GM21825 (cell line): ENCODE data around the gene RNF217.
"Not testable (repeated sequence)": the region's sequence is repeated elsewhere in the genome, so short reads cannot be mapped to it uniquely, and the experiment has no call there.

Source experiments
- ATAC-seq: cut with Tn5 transposase; IDR thresholded peaks from one replicate; pipeline ENCODE4 v1.9.1; 2021; ENCODE audit warnings: mild to moderate bottlenecking, moderate library complexity; ENCODE audit not compliant: unreplicated experiment

RNF217 gene

DNA sequence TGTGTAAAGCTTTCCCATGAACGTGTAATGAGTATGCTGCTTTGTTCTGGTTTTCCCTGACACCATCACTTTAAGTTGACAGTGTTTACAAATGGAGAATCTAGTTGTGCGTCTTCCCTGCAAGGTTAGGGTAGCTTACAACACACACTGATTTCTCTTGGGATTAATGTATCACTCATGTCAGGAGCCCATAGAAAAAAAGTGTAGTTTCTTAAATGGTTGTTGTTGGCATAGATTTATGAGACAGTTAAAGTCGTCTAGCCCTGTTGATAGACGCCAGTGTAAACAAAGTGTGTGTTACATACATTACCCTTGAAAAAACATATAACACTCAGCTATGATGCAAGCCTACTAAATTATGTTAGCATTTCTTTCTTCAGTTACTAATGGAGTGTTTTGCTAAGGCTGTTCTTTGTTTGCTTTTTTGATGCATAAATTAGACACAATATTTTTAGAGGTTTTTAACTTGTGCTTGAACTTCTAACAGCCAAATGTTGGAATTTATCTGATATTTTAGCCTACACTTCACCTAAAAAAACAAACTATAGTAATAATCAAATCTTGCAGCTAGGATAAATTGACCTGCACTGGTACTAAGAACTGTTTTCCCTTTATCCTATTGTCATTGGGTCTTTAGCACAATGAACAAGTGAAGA is 88.6 kb downstream of the RNF217 start:
- no peak for ATAC-seq

DNA sequence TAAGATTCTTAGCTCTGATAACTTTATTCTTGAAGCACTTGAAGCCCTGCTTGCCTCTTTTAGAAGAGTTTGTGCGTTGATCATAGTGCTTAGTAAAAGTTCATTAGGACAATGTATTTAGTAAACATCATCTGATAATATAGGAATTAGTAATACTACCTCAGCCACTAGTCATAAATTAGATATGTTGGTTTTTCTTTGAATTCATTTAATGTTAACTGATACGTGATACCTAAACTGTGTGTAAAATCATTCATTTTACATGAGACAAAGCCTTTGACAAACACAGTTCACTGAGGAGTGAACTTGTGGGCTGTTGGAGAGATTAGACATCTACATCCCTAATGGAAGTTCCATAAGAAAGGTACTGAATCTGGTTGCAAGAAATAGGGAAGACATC is 91.6 kb downstream of the RNF217 start:
- no peak for ATAC-seq

DNA sequence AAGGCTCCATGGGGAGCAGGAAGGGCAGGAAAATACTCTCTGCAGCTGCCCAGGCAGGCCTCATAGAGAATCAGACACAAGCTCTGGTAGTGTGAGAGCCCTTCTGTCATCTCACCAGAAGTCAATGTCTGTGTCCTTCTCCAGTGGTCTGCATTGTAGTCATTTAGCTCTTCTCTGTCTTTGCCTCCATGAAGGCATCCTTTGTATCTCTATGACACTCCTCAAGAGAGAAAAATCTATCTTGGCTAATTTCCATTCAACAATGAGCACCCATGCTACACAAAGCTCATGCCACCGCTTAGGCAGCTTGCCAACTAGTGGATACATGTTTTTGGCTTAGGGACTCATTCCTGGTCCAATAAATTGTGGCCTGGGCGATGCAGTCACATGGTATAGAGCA is 92.1 kb downstream of the RNF217 start:
- no peak for ATAC-seq

DNA sequence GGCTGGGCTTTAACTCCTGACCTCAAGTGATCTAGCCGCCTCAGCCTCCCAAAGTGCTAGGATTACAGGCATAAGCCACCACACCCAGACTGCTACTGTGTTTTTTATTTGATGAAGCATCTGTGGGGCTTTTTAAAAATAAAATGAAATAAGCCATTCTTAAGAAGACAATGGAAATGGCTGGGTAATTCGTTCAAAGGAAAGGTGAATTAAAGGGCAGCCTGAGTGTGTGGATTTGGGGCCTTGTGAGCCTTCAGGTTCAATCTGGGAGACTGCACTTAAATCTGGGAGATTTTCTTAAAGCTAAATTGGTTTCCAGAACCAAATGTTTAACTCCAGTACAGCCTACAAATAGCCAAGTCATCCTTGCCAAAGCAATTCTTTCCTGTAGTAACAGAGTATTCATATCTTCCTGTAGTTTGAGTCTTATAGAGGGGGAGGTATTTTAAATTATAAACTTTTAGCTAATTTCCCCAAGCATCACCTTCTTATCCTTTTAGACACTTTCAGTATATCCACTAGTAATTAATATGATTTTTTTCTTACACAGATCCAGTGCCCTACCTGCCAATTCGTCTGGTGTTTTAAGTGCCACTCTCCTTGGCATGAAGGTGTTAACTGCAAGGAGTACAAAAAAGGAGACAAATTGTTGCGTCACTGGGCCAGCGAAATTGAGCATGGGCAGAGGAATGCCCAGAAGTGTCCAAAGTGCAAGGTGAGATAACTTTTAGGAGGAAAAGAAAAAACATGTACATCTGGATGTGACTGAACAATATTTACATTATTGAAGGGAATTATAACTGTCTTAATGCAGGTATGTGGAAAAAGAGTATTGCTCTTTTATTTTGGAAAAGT is 95.4 kb downstream of the RNF217 start:
- no peak for ATAC-seq

DNA sequence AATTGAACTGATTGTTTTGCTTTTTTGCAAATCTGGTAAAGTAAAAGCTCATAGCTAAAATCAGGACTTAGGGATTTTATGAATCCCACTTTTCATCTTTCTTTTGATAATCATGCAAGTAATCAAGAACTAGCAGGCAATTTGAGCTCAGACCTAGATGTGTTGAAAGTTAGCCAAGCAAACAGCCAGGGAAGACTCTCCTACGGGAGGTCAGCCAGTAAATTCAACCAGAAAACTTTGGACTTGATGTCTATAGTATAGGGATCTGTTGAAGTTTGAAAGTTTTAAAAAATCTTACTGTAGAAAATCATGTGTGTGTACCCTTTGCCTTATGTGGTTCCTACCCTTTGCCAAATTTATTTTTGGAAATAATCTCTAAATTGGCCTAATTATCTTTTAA is 96.3 kb downstream of the RNF217 start:
- ATAC-seq: no peak

DNA sequence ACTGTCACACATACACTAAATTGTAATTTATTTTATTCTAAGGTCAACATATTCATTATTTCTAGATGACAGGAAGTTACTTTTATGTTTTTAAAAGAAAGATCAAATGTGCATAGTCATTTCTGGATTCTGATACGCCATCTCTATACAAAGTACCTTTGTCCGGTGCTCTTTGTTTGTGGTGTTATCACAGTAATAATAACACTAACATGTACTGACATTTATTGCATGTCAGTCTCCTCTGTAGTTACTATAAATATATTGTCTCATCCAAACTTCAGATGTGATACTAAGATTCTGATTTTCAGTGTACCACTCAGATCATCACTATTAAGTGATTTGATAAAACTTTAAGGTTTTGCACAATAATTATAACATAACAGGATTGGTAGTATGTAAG is 101.1 kb downstream of the RNF217 start:
- ATAC-seq: no peak

DNA sequence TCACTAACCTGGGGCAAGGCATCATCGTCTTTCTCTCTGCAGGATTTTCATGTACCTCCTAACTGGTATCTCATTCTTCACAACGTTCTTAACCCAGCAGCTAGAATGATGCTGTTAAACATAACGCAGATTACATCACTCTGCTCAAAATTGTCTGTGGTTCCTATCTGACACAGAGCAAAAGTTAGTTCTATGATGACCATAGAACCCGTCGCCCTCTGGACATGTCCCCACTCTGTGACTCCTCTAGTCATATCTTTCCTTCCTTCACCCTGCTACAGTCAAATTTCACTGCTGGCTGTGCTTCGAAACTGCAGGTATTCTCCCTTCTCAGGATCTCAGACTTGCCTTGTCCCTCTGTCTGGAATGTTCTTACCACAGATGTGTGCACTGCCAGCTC is 103.9 kb downstream of the RNF217 start:
- ATAC-seq: no peak

DNA sequence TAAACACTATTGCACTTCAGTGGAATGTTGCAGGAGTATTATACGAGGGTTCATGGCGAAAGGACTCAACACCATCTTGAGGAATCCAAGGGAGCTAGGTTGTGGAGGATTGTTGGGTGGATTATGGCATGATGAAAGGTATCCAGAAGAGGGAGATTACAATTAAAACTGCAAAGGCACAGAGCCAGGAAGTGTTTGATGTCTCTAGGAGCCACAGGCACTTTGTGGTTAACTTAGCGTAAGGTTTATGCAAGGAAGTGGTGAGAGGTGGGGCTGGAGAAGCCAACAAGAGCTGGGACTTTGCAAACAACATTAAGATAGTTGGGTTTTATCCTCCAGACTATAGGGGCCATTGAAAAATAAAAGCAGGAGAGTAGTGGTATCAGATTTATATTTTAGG is 104.7 kb downstream of the RNF217 start:
- no peak for ATAC-seq

DNA sequence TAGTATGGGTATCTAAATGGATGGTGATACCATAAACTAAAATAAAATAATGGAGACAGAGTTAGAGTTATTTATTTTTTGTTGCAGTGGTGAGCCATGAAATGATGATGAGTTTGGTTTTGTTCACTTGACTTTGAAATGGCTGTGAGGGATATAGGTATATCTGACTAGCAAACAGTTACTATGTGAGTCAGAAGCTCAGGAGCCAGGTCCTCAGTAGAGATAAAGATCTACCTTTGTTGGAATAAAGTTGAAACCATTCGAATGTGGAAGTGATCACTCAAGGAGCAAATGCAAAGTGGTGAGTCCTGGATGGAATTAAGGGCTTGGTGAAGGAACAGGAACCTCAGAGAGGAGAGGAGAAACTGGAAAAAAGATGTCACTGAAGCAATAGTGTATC is 105.3 kb downstream of the RNF217 start:
- ATAC-seq: no peak

DNA sequence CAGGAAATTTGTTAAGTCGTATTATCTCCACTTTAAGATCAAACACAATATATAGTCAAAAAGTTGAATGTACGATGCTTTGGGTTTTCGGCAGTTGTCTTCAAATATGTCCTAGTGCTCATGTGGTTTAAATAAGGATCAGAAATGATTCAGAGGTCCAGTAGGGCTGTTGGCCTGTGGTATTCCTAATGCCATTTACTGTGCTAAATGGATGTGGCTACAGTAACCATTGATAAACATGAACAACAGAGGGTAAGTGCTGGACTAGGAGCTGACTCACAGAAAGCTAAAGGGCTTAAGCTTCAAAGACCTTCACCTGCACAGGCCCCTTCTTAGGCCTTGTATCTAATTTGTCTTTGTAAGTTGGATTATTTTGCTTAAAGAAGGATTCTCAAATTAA is 110.8 kb downstream of the RNF217 start:
- ATAC-seq: no peak

DNA sequence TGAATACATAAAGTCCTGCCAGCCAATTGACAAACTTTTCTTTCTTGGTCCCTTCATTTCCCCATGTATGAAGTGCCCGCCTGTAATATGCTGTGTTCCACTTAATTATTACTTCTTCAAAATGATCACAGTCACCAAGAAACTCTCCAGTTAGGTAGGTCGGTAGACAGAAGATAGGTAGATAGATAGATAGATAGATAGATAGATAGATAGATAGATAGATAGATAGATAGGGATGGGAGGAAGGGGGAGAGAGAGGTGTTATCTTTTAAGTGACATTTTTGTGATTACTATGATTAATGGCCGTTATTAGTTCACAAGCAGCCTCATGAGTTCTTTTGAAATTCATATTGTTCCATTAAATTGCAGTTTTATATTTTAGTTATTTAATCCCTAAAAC is 111.9 kb downstream of the RNF217 start:
- ATAC-seq: no peak

DNA sequence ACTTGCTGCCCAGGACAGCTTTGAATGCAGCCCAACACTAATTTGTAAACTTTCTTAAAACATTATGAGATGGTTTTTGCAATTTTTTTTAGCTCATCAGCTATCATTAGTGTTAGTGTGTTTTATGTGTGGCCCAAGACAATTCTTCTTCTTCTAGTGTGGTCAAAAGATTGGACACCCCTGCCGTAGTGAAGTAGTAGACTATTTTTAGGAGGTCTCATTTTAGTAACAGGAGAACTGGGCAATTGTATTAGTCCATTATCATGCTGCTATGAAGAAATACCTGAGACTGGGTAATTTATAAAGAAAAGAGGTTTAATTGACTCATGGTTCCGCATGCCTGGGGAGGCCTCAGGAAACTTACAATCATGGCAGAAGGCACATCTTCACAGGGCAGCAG is 112.8 kb downstream of the RNF217 start:
- ATAC-seq: not testable (repeated sequence)

DNA sequence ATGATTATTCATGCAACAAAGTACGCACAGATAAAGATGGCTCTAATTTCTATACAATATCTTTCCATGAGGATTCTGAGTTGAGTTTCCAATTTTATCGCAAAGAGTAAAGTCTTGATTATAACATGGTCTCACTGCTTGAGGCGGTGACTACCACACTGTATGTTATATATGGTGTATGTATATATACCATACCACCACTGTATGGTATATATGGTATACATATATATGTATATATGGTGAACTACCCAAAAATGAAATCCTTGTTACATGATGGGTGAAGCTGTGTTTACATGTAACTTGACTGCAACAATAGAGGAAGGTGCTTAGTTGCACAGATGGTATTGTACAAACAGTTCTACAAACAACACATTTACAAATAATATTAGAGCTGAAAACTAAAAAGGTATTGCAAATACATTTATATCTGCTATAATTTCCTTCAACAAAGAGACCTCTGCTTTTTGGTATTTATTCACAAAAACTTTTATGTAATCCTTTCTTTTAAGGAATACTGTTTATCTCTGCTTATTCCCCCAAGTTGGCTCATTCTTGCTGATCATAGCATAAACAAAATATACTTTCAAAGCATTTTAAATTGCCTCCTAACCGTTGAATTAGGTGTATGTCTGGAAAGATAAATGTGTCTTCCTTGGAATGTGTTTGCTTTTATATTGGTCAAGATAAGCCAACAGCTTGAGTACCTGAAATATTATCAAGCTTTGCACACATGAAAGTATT is 113.7 kb downstream of the RNF217 start:
- no peak for ATAC-seq

DNA sequence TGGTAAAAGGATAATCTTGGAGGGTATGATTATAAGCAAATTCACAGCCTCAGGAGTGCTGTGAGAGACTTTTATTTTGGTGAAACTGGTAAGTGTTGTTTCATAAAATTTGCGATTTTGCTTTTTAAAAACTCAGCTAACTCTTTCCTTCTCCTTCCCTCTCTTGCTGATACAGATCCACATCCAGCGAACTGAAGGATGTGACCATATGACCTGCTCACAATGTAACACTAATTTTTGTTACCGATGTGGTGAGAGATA is 114.2 kb downstream of the RNF217 start:
- ATAC-seq: no peak

DNA sequence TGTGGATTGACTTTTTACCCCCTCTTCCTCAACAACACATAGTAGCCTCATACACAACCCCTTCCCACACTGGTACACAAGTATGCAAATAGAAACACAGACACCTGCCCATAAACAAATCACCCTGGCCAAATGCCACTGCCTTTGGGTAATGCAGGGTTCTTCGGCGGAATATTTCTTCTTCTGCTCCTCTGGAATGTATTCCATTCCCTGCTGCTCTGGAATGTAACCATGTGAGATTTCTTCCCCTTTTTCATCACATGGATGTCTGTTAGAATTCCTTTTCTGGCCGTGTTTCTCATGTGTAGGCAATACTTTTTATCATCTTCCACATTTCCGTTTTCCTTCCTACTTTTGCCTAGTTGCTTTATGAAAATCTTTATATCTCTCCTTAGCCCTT is 115.2 kb downstream of the RNF217 start:
- ATAC-seq: no peak

DNA sequence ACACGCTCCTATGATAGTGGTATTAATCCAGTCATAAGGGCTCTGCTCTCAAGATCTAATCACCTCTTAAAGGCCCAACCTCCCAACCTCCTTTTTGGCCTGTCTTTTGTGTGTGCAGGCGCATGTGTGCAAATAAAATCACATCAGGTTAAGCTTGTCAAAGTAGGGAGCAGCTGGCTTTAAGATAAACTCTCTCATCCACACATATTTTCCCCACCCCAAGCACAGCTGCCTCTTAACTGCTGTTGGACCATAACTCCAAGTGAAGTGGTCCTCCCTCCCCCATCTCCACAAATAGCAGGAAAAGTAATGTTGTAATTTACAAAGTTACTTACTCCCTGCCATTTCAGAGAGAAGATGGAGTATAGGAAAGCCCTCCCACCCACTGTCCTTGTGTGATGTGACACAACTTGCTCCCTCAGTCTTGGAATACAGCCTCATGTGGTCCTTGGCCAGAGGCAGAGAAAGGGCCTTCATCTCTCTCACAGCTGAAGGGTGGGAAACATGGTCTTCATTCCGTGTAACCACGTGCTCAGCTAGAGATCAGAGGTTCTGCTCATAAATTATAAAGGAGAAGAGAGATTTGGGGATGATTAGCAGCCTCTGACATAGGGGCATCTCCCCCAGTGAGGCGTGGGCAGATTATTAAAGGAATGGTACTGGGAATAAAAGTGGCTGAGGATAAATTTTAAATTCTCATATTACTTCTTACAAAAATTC is 116.5 kb downstream of the RNF217 start:
- ATAC-seq: no peak

DNA sequence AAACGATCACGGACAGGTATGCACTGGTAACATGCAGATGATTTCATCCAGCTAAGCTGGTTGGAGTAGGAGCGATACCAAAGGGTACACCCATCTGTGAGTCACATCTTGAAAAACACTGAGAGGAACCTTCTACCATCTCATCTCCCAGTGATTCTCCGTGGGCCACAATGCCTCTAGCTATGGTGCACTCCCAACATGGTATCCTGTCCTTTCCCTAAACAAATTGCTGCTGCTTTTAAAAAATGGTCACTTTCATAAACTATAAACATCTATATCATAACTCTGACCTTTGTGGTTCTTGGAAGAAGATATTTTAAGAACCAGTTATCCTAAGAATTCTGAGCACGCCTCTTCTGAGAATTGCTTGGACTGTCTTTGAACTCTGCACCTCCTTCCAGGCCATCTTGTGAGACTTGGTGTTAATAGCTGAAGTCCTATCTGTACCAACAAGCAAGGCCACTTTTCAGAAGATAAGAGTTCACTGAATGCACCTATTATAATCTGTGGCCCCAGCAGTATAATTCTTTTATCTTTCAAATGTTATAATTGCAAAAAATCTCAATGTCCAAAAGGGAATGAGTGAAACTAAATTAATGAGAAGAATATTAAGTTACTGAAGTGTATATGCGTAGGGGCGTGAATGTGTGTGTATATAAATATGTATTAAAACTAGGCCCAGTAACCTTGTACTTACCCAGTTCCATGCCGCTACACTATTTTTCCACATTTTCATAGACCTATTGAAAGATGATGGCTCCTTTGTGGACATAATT is 120.9 kb downstream of the RNF217 start:
- ATAC-seq: no peak

DNA sequence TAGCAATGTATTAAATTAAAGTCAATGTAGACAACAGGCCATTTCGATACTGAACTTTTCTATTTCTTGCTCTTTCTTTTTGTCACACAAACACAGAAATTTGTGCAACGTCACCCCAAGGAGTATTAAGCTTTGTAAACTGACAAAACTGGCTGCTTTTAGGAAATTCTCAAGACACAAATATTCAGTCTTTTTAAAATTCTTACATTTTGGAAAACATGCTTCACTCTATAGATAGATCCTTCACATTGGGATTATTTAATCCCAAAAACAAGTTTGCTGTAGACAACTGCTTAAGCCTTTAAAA is 121.4 kb downstream of the RNF217 start:
- ATAC-seq: no peak

DNA sequence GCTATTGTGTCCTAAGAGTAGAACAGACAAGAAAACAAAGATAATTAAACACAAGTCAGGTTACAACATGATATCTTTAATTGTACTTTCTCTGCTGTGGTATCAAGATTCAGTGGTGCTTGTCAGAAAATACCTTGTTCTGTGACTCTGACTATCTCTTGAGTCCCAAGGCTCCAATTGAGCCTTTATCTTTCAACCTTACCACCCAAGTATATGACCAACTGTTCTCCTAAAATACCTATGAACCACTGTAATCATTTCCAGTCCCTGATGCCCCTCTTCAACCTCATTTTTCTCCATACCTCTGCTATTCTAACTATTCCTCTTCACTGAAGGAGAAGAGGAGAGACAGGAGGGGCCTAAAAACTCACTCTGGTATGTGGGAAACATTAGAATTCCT is 124.5 kb downstream of the RNF217 start:
- ATAC-seq: no peak

DNA sequence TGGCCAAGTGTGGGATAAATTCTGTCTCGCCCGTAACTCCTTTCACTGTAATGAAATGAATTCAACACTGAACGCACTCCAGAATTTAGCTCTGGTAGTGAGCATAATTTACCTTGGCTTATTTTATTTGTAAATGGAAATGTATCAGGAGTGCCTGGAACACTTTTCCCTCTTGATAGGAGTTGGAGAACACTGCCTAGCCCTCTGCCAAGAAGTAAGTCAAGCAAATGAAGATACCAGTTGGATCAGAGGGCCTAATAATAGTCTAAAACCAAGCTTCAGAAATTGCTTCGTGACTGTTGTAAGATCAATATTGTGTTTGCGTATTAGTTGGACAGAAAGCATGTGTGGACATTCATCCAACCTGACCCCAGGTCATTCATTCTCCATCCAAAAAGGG is 126.7 kb downstream of the RNF217 start:
- ATAC-seq: no peak

DNA sequence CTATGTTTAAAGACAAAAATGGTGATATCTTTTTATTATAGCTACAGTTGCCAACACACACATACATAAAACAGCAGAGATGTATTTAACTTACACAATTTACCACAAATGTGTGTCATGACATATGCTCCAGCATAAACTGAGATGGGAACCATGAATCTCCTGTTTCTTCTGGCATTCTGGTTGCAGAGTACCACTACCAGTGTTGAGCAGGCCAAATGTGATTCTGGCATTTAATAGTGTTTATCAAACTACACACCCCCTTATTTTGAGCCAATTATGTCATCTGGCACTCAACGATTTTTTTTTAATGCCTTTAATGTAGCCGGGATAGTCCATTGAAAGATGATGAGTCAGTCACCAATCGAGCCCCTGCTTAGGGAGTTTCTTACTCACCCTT is 132.3 kb downstream of the RNF217 start:
- ATAC-seq: no peak
